ENCODE results near the gene CFAP61.

The CFAP61 gene

DNA sequence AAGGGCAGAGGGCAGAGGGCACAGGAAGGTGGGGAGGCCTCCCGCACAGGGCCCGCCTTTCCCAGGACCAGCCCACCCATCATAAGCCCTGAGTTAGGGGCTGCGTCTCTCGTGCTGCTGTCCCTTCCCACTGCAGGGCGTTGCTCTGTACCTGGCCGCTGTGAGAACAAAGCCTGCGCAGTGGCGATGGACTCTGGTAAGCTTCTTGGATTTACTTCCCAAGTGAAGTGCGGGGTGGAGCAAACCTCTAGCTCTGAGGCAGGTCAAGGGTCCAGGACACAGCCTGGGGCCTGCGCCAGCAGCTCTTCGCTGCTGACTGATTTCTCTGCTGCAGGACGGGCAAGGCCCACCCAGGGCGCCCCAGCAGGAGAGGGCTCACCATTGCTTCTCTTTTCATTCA, 339.4 kb downstream of the CFAP61 start:
- TF ChIP-seq, protein P1, sequence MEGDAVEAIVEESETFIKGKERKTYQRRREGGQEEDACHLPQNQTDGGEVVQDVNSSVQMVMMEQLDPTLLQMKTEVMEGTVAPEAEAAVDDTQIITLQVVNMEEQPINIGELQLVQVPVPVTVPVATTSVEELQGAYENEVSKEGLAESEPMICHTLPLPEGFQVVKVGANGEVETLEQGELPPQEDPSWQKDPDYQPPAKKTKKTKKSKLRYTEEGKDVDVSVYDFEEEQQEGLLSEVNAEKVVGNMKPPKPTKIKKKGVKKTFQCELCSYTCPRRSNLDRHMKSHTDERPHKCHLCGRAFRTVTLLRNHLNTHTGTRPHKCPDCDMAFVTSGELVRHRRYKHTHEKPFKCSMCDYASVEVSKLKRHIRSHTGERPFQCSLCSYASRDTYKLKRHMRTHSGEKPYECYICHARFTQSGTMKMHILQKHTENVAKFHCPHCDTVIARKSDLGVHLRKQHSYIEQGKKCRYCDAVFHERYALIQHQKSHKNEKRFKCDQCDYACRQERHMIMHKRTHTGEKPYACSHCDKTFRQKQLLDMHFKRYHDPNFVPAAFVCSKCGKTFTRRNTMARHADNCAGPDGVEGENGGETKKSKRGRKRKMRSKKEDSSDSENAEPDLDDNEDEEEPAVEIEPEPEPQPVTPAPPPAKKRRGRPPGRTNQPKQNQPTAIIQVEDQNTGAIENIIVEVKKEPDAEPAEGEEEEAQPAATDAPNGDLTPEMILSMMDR (IDR thresholded peaks at IDR 0.05; ENCODE audit: low read depth, low read length, missing control alignments) = no peak
- no peak for DNase-seq
- Histone ChIP-seq H3K27me3 (replicated peaks) (no peaks in the 10 kb centered on the region), H3K4me3 (ENCODE audit: low read depth, low read length) (no peak overlapping the region), H3K27ac (no peak overlapping the region), H3K36me3 (replicated peaks) (no peaks in the 10 kb centered on the region)
- in situ Hi-C loops (cut with HindIII; ENCODE audit: low pct_ligation_motif_present, low sequenced_read_pairs) = no loop called here

DNA sequence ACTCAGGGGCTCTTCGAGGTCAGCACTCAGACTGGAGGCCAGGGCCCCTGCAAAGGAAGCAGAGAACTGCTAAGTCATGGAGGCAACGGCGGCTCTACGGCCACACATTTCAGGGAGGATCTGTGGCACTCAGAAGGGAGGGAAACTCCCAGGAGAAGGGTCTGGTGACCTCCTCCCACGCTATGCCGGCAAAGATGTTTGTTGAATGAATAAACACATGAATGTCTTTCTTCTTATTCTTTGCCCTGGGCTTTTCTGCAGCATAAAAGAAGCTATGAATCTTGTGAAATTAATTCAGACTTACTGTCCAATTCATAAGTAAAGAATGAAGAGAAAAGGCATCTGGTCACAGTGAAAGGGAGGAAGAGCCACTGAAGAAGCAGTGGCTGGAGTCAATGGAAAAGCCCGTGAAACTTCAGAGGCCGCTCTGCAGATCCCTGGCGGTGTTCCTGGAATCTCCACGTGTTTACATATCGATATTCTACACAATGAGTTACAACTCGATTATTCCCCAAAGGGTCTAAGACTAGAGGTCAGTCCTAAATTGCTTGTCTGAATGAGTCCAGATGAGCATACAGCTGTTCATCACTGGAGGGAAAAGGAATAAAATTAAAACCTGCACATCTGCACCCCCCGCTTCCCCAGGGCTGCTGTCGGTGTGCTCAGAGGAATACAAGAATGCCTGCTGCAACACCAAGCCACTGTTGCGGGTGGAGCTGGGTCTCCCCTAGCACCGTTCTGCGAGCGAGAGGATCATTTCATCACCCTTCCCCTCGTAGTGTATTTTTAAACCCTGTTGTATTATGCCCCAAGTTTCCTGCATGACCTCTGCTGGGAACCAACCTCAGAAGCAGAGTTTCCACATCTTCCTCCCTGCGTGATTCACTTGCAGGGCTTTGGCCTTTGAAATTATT, 341.1 kb downstream of the CFAP61 start:
- H3K27ac ChIP-seq = no peak overlapping the region
- H3K27me3 ChIP-seq (replicated peaks) = no peaks in the 10 kb centered on the region
- H3K4me3 ChIP-seq (ENCODE audit: low read depth, low read length) = no peak overlapping the region
- in situ Hi-C loops (cut with HindIII; ENCODE audit: low pct_ligation_motif_present, low sequenced_read_pairs) = no loop called here
- H3K36me3 ChIP-seq (replicated peaks) = no peaks in the 10 kb centered on the region
- DNase-seq = peak; percentile 19
- TF ChIP-seq, protein P1 (IDR thresholded peaks at IDR 0.05; ENCODE audit: low read depth, low read length, missing control alignments) = no peak

DNA sequence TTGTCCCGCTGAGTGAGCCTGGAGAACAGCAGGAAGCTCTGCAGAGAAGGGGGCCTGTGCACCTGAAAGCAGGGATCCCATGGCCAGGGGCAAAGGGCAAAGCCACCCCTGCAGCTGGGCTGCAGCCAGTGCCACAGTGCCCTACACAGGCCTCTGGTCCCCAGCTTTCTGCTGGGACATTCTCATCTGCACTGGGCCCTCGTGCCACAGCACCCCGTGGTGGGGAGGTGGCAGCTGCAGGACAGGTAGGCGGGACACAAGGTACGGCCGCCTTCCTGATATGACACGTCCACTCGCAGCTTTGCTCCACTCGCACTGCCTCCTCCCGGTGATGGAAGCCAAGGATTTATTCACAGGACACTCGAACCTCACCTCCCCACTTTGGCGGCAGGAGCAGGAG, 342.8 kb downstream of the CFAP61 start:
- no peak overlapping the region for H3K4me3 ChIP-seq (ENCODE audit: low read depth, low read length)
- in situ Hi-C loops (cut with HindIII; ENCODE audit: low pct_ligation_motif_present, low sequenced_read_pairs) = no loop called here
- no peak for DNase-seq
- no peaks in the 10 kb centered on the region for H3K36me3 ChIP-seq (replicated peaks)
- no peak overlapping the region for H3K27ac ChIP-seq
- no peaks in the 10 kb centered on the region for H3K27me3 ChIP-seq (replicated peaks)
- TF ChIP-seq, protein P1 (IDR thresholded peaks at IDR 0.05; ENCODE audit: low read depth, low read length, missing control alignments) = no peak

DNA sequence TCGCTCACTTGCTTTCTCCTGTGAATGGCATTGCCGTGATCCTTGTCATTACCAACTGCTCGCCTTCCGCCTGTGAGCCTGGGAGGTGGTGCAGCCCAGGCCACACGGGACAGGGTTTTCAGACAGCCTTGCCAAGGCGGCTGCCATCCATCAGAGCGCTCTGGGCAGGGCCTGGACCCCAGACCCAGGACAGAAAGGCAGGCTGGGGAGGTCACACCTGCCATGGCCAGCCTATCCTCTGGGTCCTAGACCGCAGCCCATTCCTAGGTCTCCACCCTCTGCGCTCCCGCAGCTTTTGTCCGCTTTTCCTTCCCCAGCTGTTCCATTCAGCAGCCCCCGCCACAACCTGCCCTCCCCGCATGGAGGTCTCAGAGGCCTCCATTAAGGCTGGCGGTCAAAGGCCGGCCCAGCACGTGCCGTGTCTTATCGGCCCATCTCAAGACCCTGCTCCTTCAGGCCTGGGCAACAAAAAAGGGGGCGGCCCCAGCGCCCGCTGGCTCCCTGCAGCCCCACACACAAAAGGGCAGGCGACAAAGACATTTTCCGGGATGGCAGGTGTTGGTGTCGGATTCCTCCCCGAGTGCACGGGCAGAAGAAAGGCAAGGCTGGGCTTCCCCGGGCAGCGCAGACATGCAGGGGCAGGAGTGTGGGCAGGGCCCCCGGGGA, 343.7 kb downstream of the CFAP61 start:
- TF ChIP-seq, protein P1 (IDR thresholded peaks at IDR 0.05; ENCODE audit: low read depth, low read length, missing control alignments) = no peak
- no peaks in the 10 kb centered on the region for H3K27me3 ChIP-seq (replicated peaks)
- no peak overlapping the region for H3K4me3 ChIP-seq (ENCODE audit: low read depth, low read length)
- DNase-seq = no peak
- H3K36me3 ChIP-seq (replicated peaks) = no peaks in the 10 kb centered on the region
- in situ Hi-C loops (cut with HindIII; ENCODE audit: low pct_ligation_motif_present, low sequenced_read_pairs) = no loop called here
- no peak overlapping the region for H3K27ac ChIP-seq

DNA sequence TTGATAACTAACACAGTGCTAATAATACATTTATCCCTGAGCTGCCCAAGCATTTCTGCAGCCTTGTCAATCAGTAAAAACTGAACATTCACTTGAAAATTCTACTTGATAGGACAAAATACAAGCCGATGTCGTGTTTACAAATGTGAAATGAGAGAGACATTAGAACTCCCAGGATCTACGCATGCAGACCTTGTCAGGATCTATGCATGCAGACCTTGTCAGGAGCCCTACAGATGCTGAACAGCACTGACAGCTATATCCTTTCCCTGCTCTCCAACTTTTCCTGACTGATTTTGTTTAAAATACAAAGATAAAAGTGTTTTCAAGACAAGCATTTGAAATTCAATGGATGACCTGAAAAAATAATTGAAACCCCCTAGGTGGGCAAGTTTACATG, 344.5 kb downstream of the CFAP61 start:
- TF ChIP-seq, protein P1 (IDR thresholded peaks at IDR 0.05; ENCODE audit: low read depth, low read length, missing control alignments) = no peak
- no peaks in the 10 kb centered on the region for H3K36me3 ChIP-seq (replicated peaks)
- H3K27ac ChIP-seq = no peak overlapping the region
- in situ Hi-C loops (cut with HindIII; ENCODE audit: low pct_ligation_motif_present, low sequenced_read_pairs) = no loop called here
- no peak for DNase-seq
- no peak overlapping the region for H3K4me3 ChIP-seq (ENCODE audit: low read depth, low read length)
- no peaks in the 10 kb centered on the region for H3K27me3 ChIP-seq (replicated peaks)
